Activated CD4-positive, alpha-beta T cell treated with anti-CD3 and anti-CD28 coated beads, Interleukin-2, Interleukin-4, amounts not matched to agents 100 ng/mL and 50 ng/mL, durations not matched to agents 16 hours and 8 hours (primary cell): Measurements from ENCODE around the gene AKR1C2.
"Not testable (repeated sequence)": the region's sequence is repeated elsewhere in the genome, so short reads cannot be mapped to it uniquely, and the experiment has no call there.

Source experiments
- DNase-seq: peaks from one replicate; pipeline ENCODE4 v3.0.0-alpha.2; 2020; ENCODE audit warnings: low spot score

The AKR1C2 gene

GRCh38 chr10:5003127-5004029 lies at the start of gene AKR1C2:
AKR1C2 (minus strand) TSS chr10:5003857; CDS start chr10:5003835, 22 bp downstream.
- not testable (repeated sequence) for DNase-seq

- not testable (repeated sequence) for DNase-seq
These were observed 49.4 kb upstream of the AKR1C2 start for GRCh38 chr10:5052951-5053500.

DNA sequence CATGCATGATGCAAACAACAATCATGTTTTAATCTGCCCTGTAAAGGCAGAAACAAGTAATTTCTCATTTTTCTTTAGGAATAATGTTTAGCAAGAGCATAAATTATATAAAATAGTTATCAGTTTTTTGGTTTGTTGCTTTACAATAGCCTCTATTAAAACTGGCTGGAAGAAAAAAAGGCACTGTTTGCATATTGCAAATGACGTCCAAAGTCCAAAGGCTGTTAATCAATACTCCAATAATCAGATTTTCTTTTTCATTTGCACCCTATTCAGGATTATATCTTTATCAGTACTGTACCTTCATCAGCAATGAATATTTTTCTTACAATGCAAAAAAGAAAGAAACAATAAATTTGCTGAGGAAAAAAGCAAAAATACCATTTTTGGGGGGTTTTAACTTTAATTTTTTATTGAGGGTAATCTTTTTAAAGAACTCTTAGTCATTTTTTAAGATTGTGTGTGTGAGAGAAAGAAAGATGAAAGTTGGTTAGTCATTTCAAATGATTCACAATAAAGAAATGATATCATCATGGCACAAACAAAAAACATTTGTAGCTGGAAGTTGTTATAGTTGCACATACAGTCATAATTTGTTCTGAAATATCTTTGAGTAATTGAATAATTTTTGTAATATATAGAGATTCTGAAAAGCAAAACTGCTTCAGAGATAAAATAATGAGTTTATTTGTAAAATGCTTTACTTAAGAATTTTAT lies 44.4 kb upstream of the AKR1C2 start:
- peak; percentile 9 for DNase-seq

DNA sequence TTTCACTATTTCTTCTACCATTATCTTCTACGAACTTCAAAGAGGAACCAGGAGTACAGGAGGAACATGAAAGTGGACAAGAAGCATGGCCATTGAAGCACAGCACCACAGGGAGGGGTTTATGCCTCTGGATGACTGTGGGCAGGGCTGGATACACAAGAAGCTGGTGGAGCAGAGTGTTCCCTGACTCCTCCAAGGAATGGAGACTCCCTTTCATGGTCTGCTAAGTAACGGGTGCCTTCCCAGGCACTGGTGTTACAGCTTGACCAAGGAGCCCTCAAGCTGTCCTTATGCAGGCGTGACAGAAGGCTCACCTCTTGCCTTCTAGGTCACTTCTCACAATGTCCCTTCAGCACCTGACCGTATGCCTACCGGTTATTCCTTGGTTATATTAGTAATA lies 43.4 kb upstream of the AKR1C2 start:
- not testable (repeated sequence) for DNase-seq

DNA sequence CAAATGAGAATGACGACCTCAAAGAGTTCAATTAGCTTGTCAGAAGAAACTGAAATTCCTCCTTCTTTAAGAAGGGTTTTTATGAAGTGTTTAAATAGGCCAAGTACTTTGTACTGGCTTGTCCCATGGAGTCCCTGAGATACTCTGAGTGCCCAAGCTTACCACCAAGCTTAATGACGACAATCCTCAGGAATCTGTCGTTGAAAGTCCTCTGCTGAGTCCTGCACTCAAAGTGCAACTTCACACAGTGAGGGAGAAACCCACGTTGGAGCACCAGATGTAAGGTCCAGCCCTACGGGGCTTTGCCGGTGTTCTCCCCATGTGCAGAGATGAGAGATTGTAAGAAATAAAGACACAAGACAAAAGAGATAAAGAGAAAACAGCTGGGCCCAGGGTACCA lies 42.8 kb upstream of the AKR1C2 start:
- DNase-seq, result no peak

- no peak for DNase-seq
These were observed 41.4 kb upstream of the AKR1C2 start for GRCh38 chr10:5045095-5045494.

GRCh38 chr10:5043716-5044115 lies 40.1 kb upstream of the AKR1C2 start:
- DNase-seq, result no peak

- DNase-seq, result no peak
These were observed 39.3 kb upstream of the AKR1C2 start for GRCh38 chr10:5042922-5043321.

- no peak for DNase-seq
These were observed 37.9 kb upstream of the AKR1C2 start for GRCh38 chr10:5041471-5042023.

GRCh38 chr10:5040781-5041470 lies 37.3 kb upstream of the AKR1C2 start:
- DNase-seq, result no peak

DNA sequence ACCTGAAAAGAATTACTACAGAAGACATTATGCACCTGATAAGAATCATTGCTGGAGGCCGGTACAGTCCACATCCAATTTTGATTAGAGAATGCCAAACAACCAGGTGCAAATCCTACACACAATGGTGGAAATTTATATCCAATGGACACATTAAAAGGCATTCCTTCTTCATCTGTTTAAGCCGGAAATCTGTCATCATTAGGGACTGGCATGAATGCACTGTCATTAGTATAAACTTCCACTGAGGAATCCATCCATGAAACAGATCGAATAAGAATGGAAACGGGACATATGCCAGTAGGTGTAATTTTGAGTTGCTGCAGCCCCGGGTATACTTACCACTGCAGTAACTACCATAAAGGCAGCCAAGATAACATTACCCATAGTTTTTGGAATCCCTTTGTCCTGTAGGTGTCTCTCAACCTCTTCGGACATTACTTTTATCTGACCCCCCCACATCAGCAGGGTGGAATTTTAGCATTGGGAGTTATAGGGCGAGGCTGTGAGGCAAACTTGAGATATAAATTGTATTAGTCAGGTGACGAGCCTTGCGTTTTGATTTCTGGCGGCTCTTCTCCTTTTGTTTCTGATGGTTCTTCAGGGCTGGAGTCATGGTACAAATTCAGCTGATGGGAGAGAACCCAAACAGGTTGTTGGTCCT lies 36.5 kb upstream of the AKR1C2 start:
- no peak for DNase-seq

DNA sequence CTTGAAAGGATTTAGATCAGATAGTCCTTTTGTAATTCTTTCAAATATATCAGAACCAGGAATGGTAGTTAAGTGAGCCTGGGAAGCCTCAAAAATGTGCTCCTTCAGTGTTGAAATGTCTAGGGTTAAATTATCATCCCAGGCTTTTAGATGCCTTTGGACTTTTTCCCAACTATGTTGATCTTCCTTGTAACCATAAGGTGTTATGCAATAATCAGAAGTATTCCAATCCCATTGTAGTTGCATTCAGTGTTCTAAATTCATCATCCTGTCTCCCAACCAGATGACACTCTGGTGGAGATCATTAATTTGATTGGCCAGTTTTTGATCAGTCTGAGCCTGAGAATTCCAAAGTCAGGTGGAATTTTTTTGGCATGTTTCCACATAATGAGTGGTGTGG lies 35.1 kb upstream of the AKR1C2 start:
- no peak for DNase-seq

- no peak for DNase-seq
These were observed 34.4 kb upstream of the AKR1C2 start for GRCh38 chr10:5038101-5038500.

GRCh38 chr10:5036511-5036910 lies 32.9 kb upstream of the AKR1C2 start:
- DNase-seq, result no peak

DNA sequence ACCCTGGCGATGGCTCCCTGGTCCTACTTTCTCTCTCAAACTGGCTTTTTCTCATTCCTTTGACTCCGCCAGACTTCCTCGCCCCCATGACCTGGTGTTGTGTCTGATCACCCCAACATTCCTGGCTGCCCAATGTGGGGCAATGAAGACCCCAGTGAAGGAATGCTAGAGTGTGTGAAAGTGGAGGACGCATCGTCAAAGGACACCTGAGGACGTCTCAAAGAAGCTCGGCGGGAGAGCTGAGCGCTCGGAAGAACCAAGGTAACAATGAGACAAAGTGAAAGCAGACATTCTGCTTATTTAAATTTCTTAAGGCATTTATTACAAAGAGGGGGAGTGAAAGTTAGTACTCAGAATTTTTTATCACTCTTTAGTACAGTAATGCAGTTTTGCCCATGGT lies 31.7 kb upstream of the AKR1C2 start:
- DNase-seq, result no peak

GRCh38 chr10:5034588-5034987 lies 30.9 kb upstream of the AKR1C2 start:
- no peak for DNase-seq

- DNase-seq, result no peak
These were observed 29.6 kb upstream of the AKR1C2 start for GRCh38 chr10:5033061-5033778.

DNA sequence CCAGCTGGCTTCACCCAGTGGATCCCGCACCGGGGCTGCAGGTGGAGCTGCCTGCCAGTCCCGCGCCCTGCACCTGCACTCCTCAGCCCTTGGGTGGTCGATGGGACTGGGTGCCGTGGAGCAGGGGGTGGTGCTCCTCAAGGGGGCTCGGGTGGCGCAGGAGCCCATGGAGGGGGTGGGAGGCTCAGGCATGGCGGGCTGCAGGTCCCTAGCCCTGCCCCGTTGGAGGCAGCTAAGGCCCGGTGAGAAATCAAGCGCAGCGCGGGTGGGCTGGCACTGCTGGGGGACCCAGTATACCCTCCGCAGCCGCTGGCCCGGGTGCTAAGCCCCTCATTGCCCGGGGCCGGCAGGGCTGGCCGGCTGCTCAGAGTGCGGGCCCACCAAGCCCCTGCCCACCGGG lies 28.8 kb upstream of the AKR1C2 start:
- not testable (repeated sequence) for DNase-seq

GRCh38 chr10:5031588-5031987 lies 27.9 kb upstream of the AKR1C2 start:
- DNase-seq, result not testable (repeated sequence)

DNA sequence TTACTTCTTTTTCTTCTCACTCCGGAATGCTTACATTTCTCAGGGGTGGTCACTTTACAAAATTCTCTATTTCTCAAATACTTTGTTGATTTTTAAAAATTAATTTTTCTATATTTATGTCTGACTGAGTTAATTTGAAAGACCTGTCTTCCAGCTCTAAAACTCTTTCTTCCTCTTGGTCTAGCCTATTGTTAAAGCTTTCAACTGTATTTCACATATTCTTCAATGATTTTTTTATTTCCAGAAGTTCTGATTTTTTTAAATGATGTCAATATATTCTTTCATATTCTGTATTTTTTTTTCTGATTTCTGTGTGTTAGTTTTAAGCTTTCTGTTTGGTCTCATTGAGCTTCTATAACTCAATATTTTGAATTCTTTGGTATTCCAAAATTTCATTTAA lies 27.3 kb upstream of the AKR1C2 start:
- no peak for DNase-seq

DNA sequence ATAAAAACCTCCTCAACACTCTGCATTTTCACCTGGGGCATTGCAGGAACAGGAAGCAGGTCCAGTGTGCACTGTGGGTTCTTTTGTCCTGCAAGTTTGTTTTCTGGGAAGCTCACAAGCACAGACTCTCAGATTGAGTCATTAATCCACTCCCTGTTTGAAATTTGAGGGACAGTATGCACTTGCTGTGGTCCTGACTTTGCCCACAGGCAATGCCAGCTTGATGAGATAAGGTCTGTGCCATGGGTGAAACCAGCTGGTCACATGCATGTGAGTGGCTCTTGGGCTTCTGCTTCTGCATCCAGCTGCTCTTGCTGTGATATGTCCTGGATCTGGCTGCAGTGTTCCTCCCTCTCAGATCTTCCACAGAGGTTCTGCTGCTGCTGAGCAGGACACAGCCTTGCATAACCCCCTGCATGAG lies 21.8 kb upstream of the AKR1C2 start:
- DNase-seq, result not testable (repeated sequence)
